Nephron progenitor cell (in vitro differentiated cells): ENCODE measurements around the gene WDR54.

Experiments
- DNase-seq: peaks from one replicate; pipeline ENCODE4 v3.0.0; 2021
- H3K27ac Mint-ChIP-seq: 2 replicates; pipeline ENCODE4 v1.8.0; 2021; ENCODE audit warnings: mild to moderate bottlenecking, moderate library complexity, mixed read lengths
- H3K27me3 Mint-ChIP-seq: 2 replicates; pipeline ENCODE4 v1.8.0; 2021; ENCODE audit warnings: mild to moderate bottlenecking, low read depth, mixed read lengths; ENCODE audit not compliant: poor library complexity
- H3K36me3 Mint-ChIP-seq: 2 replicates; pipeline ENCODE4 v1.8.0; 2021; ENCODE audit warnings: low read depth, mixed read lengths
- H3K4me1 Mint-ChIP-seq: 2 replicates; pipeline ENCODE4 v1.8.0; 2021; ENCODE audit warnings: mixed read lengths
- H3K4me3 Mint-ChIP-seq: 2 replicates; pipeline ENCODE4 v1.8.0; 2021; ENCODE audit warnings: mild to moderate bottlenecking, moderate library complexity, mixed read lengths
- H3K9me3 Mint-ChIP-seq: 2 replicates; pipeline ENCODE4 v1.8.0; 2021; ENCODE audit warnings: mild to moderate bottlenecking, moderate library complexity, mixed read lengths
- CTCF ChIP-seq: fragments of 200-600 bp; sonication (generic); IDR thresholded peaks from 2 replicates; pipeline ENCODE4 v1.5.0; 2021; ENCODE audit warnings: antibody characterized with exemption

WDR54 gene

GRCh38 chr2:74448771-74449170 lies 27.2 kb downstream of the WDR54 start:
- H3K9me3 Mint-ChIP-seq = no peaks in the 10 kb centered on the region
- H3K36me3 Mint-ChIP-seq = no peaks in the 10 kb centered on the region
- H3K27ac Mint-ChIP-seq = no peak overlapping the region
- H3K4me3 Mint-ChIP-seq = no peak overlapping the region
- peaks cover 49% of the 10 kb centered on the region for H3K27me3 Mint-ChIP-seq
- no peak for DNase-seq
- H3K4me1 Mint-ChIP-seq = peaks cover 9% of the 10 kb centered on the region
- TF ChIP-seq CTCF = no peak

- Mint-ChIP-seq H3K4me3 (no peak overlapping the region), H3K27me3 (peaks cover 38% of the 10 kb centered on the region), H3K4me1 (peaks cover 15% of the 10 kb centered on the region), H3K9me3 (no peaks in the 10 kb centered on the region), H3K27ac (no peak overlapping the region), H3K36me3 (no peaks in the 10 kb centered on the region)
- no peak for TF ChIP-seq CTCF
- no peak for DNase-seq
Observed at GRCh38 chr2:74450570-74451190, 29.1 kb downstream of the WDR54 start.

- Mint-ChIP-seq H3K4me1 (peaks cover 45% of the 10 kb centered on the region), H3K27ac (peak within 1 kb of the TSS; percentile 92), H3K4me3 (peak within 1 kb of the TSS; percentile 95), H3K9me3 (no peaks in the 10 kb centered on the region), H3K36me3 (no peaks in the 10 kb centered on the region), H3K27me3 (peaks cover 18% of the 10 kb centered on the region)
- no peak for TF ChIP-seq CTCF
- DNase-seq = peak; percentile 92
Observed at GRCh38 chr2:74454654-74455511, 33.4 kb downstream of the WDR54 start, which contains the start of gene INO80B. Gene INO80B (plus strand): TSS chr2:74455087. CDS start chr2:74455117, 30 bp downstream.

GRCh38 chr2:74457129-74457548 lies 35.6 kb downstream of the WDR54 start:
- DNase-seq = no peak
- Mint-ChIP-seq H3K9me3 (no peaks in the 10 kb centered on the region), H3K4me3 (peak overlapping the region; percentile 95), H3K36me3 (peaks cover 5% of the 10 kb centered on the region), H3K27ac (peak overlapping the region; percentile 97), H3K27me3 (peaks cover 2% of the 10 kb centered on the region), H3K4me1 (peaks cover 53% of the 10 kb centered on the region)
- no peak for TF ChIP-seq CTCF

- no peak for TF ChIP-seq CTCF
- Mint-ChIP-seq H3K4me3 (peak overlapping the region; percentile 95), H3K9me3 (no peaks in the 10 kb centered on the region), H3K27ac (peak overlapping the region; percentile 98), H3K4me1 (peaks cover 53% of the 10 kb centered on the region), H3K27me3 (peaks cover 2% of the 10 kb centered on the region), H3K36me3 (peaks cover 8% of the 10 kb centered on the region)
- DNase-seq = peak; percentile 79
Observed at GRCh38 chr2:74457549-74458131, 36.1 kb downstream of the WDR54 start.
